HepG2 (cell line): ENCODE results near the gene TMEM151A. TPM values are rescaled to one million over a fixed set of nuclear protein-coding genes. Genes with fewer than 3 reads are reported as not detected.

Experiments used
- CAMTA2 ChIP-seq: sonication (generic); formaldehyde crosslinking; IDR thresholded peaks from 2 replicates; pipeline ENCODE4 v1.4.0; 2020; ENCODE audit warnings: mild to moderate bottlenecking, missing genetic modification reagents, borderline replicate concordance
- ELF1 ChIP-seq: sonication (generic); formaldehyde crosslinking; IDR thresholded peaks from 2 replicates; pipeline ENCODE4 v1.4.0; 2020; ENCODE audit warnings: missing genetic modification reagents
- HNF4G ChIP-seq, 2 experiments: sonication (generic) in 1 of 2; formaldehyde crosslinking in 1 of 2; IDR thresholded peaks; 2 replicates each; pipeline versions ENCODE4 v1.4.0 to v1.6.1; 2011 to 2020; ENCODE audit warnings: borderline replicate concordance in 2 of 2, low read depth in 2 of 2, mild to moderate bottlenecking in 2 of 2, low read length in 1 of 2, missing genetic modification reagents in 1 of 2, moderate library complexity in 1 of 2
- MIER2 ChIP-seq: IDR thresholded peaks from 2 replicates; pipeline ENCODE4 v1.6.1; 2016; ENCODE audit warnings: missing biosample characterization, missing genetic modification reagents
- RBAK ChIP-seq: sonication (generic); formaldehyde crosslinking; IDR thresholded peaks from 2 replicates; pipeline ENCODE4 v1.5.1; 2020; ENCODE audit warnings: mild to moderate bottlenecking, missing genetic modification reagents
- SIN3B ChIP-seq: fragments of 150-350 bp; IDR thresholded peaks from 2 replicates; pipeline ENCODE4 v1.6.1; 2014; ENCODE audit warnings: low read length
- SMAD3 ChIP-seq: sonication (generic); formaldehyde crosslinking; IDR thresholded peaks from 2 replicates; pipeline ENCODE4 v1.4.0; 2020; ENCODE audit warnings: missing genetic modification reagents
- TBL1XR1 ChIP-seq: fragments of 150-350 bp; IDR thresholded peaks from 2 replicates; pipeline ENCODE4 v1.6.1; 2014; ENCODE audit warnings: borderline replicate concordance, low read length; ENCODE audit not compliant: partially characterized antibody
- TGIF2 ChIP-seq: IDR thresholded peaks from 2 replicates; pipeline ENCODE4 v1.6.1; 2016; ENCODE audit warnings: control low read depth, missing compliant biosample characterization
- TMF1 ChIP-seq: sonication (generic); formaldehyde crosslinking; IDR thresholded peaks from 2 replicates; pipeline ENCODE4 v1.8.1; 2022; ENCODE audit warnings: low read depth, missing genetic modification reagents
- ZNF501 ChIP-seq: sonication (generic); formaldehyde crosslinking; IDR thresholded peaks from 2 replicates; pipeline ENCODE4 v1.5.1; 2020; ENCODE audit warnings: mild to moderate bottlenecking, moderate library complexity, missing genetic modification reagents
- ZNF558 ChIP-seq: sonication (generic); formaldehyde crosslinking; IDR thresholded peaks from 2 replicates; pipeline ENCODE4 v1.9.0; 2022; ENCODE audit warnings: mild to moderate bottlenecking, missing genetic modification reagents, borderline replicate concordance
- ZNF569 ChIP-seq: sonication (generic); formaldehyde crosslinking; IDR thresholded peaks from 2 replicates; pipeline ENCODE4 v1.5.0; 2020; ENCODE audit warnings: mild to moderate bottlenecking, missing genetic modification reagents, moderate library complexity, borderline replicate concordance
- ZNF670 ChIP-seq: sonication (generic); formaldehyde crosslinking; IDR thresholded peaks from 2 replicates; pipeline ENCODE4 v1.8.0; 2022; ENCODE audit warnings: mild to moderate bottlenecking, missing genetic modification reagents, borderline replicate concordance
- ZNF737 ChIP-seq: sonication (generic); formaldehyde crosslinking; IDR thresholded peaks from 2 replicates; pipeline ENCODE4 v1.5.0; 2020; ENCODE audit warnings: missing genetic modification reagents, mild to moderate bottlenecking, borderline replicate concordance
- polyA plus RNA-seq, 8 experiments: library from polyadenylated mRNA; depleted of rRNA in 3 of 8; stranded (reverse) in 7 of 8; unstranded in 1 of 8; fragments of >200 nt; fragmentation: Illumina TruSeq in 4 of 8; extraction: Trizol in 4 of 8; gene quantifications; 2 replicates each; pipeline versions ENCODE4 v1.2.1 to v1.2.3, GENCODE V29; 2011 to 2016; ENCODE audit warnings: low read depth in 4 of 8, missing spikeins in 1 of 8, mixed read lengths in 1 of 8; ENCODE audit not compliant: insufficient read depth in 1 of 8
- total RNA-seq, 5 experiments: library from RNA; depleted of rRNA; stranded (reverse); fragments of >200 nt; fragmentation: Illumina TruSeq; extraction: Trizol; gene quantifications; 2 replicates each; pipeline ENCODE4 v1.2.3, GENCODE V29; 2016; ENCODE audit warnings: low read depth in 1 of 5
- TF ChIP-seq, protein P1 (sequence below): sonication (generic); formaldehyde crosslinking; IDR thresholded peaks from 2 replicates; pipeline ENCODE4 v1.5.0; 2020; ENCODE audit warnings: mild to moderate bottlenecking, missing genetic modification reagents
- TF ChIP-seq, protein P2 (sequence below): sonication (generic); formaldehyde crosslinking; IDR thresholded peaks from 2 replicates; pipeline ENCODE4 v1.5.1; 2020; ENCODE audit warnings: missing genetic modification reagents, mild to moderate bottlenecking, borderline replicate concordance
- TF ChIP-seq, protein P3 (sequence below): sonication (generic); formaldehyde crosslinking; conservative IDR thresholded peaks from 2 replicates; pipeline ENCODE4 v1.4.0; 2020; ENCODE audit warnings: missing genetic modification reagents

TMEM151A gene
- total and polyA plus RNA-seq, 2 of the 13 experiments (the other 11 are each of a cell fraction or from before 2014, with no cell fraction given): 0.18 to 0.33 TPM

DNA sequence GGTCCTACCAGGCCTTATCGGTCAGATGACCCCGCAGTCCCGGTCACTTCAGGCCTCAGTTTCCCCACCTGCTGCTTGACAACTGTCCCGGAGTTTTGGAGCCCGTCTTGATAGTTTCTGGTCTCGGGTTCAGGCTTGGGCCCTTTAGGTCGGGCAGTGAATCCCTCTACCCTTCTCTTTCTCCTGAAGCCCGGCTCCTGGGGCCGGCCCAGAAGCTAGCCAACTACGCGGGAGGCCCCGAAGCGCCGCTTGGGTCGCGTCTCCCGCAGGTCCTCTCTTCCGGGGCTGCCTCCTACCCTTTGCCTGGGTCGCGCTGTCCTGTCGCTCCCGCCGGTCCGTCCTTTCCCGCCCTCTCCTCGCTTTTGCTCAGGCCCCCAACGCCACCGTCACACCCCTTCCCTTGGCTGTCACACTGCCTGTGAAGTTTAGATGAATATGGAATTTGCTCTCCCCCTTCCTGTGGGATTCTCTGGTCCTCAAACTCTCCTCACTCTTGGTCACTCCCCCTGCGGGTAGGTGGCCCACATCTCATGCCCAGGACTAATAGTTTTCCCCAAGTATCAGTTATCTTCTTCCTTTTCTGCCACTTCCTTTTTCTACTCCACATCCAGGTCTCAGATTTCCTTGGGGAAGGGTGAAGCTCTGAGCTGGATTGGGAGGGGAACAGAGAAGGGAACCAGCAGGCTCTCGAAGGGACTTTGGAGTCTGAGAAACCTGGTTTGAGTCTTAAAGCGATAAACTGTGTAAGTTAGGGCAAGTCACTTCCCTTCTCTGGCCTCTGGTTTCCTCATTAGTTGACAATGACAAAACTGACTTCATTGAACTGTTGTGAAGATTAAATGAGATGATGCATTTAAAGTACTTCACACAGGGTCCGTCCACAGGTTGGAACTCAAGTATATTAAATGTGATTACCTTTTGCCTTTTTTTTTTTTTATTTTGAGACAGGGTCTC is 22.5 kb upstream of the TMEM151A start (continued):
- TF ChIP-seq, protein P1, sequence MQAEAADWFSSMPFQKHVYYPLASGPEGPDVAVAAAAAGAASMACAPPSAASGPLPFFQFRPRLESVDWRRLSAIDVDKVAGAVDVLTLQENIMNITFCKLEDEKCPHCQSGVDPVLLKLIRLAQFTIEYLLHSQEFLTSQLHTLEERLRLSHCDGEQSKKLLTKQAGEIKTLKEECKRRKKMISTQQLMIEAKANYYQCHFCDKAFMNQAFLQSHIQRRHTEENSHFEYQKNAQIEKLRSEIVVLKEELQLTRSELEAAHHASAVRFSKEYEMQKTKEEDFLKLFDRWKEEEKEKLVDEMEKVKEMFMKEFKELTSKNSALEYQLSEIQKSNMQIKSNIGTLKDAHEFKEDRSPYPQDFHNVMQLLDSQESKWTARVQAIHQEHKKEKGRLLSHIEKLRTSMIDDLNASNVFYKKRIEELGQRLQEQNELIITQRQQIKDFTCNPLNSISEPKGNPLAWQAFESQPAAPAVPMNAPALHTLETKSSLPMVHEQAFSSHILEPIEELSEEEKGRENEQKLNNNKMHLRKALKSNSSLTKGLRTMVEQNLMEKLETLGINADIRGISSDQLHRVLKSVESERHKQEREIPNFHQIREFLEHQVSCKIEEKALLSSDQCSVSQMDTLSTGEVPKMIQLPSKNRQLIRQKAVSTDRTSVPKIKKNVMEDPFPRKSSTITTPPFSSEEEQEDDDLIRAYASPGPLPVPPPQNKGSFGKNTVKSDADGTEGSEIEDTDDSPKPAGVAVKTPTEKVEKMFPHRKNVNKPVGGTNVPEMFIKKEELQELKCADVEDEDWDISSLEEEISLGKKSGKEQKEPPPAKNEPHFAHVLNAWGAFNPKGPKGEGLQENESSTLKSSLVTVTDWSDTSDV (CRISPR knock-in tag): no peak
- no peak for TF ChIP-seq RBAK (CRISPR knock-in tag)
- no peak for TF ChIP-seq TBL1XR1
- TF ChIP-seq CAMTA2 (CRISPR knock-in tag): no peak
- TF ChIP-seq ELF1 (CRISPR knock-in tag): peak; percentile 14; the same call in 1 of the 2 replicates
- no peak for TF ChIP-seq ZNF737
- TF ChIP-seq ZNF569: no peak
- TF ChIP-seq, protein P2, sequence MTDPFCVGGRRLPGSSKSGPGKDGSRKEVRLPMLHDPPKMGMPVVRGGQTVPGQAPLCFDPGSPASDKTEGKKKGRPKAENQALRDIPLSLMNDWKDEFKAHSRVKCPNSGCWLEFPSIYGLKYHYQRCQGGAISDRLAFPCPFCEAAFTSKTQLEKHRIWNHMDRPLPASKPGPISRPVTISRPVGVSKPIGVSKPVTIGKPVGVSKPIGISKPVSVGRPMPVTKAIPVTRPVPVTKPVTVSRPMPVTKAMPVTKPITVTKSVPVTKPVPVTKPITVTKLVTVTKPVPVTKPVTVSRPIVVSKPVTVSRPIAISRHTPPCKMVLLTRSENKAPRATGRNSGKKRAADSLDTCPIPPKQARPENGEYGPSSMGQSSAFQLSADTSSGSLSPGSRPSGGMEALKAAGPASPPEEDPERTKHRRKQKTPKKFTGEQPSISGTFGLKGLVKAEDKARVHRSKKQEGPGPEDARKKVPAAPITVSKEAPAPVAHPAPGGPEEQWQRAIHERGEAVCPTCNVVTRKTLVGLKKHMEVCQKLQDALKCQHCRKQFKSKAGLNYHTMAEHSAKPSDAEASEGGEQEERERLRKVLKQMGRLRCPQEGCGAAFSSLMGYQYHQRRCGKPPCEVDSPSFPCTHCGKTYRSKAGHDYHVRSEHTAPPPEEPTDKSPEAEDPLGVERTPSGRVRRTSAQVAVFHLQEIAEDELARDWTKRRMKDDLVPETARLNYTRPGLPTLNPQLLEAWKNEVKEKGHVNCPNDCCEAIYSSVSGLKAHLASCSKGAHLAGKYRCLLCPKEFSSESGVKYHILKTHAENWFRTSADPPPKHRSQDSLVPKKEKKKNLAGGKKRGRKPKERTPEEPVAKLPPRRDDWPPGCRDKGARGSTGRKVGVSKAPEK (CRISPR knock-in tag): no peak
- no peak for TF ChIP-seq ZNF558 (CRISPR knock-in tag)
- TF ChIP-seq ZNF670 (CRISPR knock-in tag): peak; percentile 63; the same call in 1 of the 2 replicates
- TF ChIP-seq SMAD3 (CRISPR knock-in tag): no peak
- no peak for TF ChIP-seq TGIF2 (CRISPR knock-in tag)
- TF ChIP-seq TMF1 (CRISPR knock-in tag): no peak
- TF ChIP-seq SIN3B: no peak
- TF ChIP-seq MIER2 (CRISPR knock-in tag): no peak
- TF ChIP-seq, protein P3, sequence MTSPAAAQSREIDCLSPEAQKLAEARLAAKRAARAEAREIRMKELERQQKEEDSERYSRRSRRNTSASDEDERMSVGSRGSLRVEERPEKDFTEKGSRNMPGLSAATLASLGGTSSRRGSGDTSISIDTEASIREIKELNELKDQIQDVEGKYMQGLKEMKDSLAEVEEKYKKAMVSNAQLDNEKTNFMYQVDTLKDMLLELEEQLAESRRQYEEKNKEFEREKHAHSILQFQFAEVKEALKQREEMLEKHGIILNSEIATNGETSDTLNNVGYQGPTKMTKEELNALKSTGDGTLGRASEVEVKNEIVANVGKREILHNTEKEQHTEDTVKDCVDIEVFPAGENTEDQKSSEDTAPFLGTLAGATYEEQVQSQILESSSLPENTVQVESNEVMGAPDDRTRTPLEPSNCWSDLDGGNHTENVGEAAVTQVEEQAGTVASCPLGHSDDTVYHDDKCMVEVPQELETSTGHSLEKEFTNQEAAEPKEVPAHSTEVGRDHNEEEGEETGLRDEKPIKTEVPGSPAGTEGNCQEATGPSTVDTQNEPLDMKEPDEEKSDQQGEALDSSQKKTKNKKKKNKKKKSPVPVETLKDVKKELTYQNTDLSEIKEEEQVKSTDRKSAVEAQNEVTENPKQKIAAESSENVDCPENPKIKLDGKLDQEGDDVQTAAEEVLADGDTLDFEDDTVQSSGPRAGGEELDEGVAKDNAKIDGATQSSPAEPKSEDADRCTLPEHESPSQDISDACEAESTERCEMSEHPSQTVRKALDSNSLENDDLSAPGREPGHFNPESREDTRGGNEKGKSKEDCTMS (CRISPR knock-in tag): no peak
- TF ChIP-seq ZNF501 (CRISPR knock-in tag): 0 out of 2 replicates have a peak, but pooled peaks have one; percentile 4
- no peak for TF ChIP-seq HNF4G (IDR thresholded peaks at IDR 0.05; ENCODE audit: borderline replicate concordance, low read depth, low read length)
- 0 out of 2 replicates have a peak, but pooled peaks have one; percentile 19 for TF ChIP-seq HNF4G (CRISPR knock-in tag; IDR thresholded peaks at IDR 0.05; ENCODE audit: borderline replicate concordance, low read depth)
